Lower leg skin (tissue), 4 donors: ENCODE results near the gene CFDP1. TPM values are rescaled to one million over a fixed set of nuclear protein-coding genes. Genes with fewer than 3 reads are reported as not detected.

Experiments
- DNase-seq, 2 donors: peaks; one replicate each; pipeline ENCODE4 v3.0.0-alpha.2; 2019; ENCODE audit warnings: low spot score in 2 of 2
- H3K4me3 ChIP-seq: fragments of 200-600 bp; sonication (generic); 2 replicates; pipeline ENCODE4 v1.5.1; 2017; ENCODE audit warnings: mild to moderate bottlenecking, low read depth; ENCODE audit not compliant: poor library complexity, severe bottlenecking
- POLR2A ChIP-seq, 2 donors: fragments of 450-650 bp; IDR thresholded peaks; one replicate each; pipeline ENCODE4 v1.6.1; 2016 to 2017; ENCODE audit warnings: antibody characterized with exemption in 2 of 2, mild to moderate bottlenecking in 1 of 2, moderate library complexity in 1 of 2
- WGBS, 2 donors: methylation state at CpG; one replicate each; pipeline ENCODE4 v1.1.5; 2018; 5-methylcytosine and 5-hydroxymethylcytosine counted together
- intact Hi-C: fragments of 100-400 bp; cut with DNase I; formaldehyde crosslinking; loops from one replicate; pipeline ENCODE4 v1.15.0; 2023; ENCODE audit warnings: low total_unique reads
- total RNA-seq, 4 donors: library from RNA; depleted of rRNA; stranded (reverse); fragments of >200 nt; gene quantifications; one replicate each; pipeline ENCODE4 v1.1.0, GENCODE V29; 2016
- TF ChIP-seq, protein P1 (sequence below), 3 donors: fragments of 450-650 bp; IDR thresholded peaks; one replicate each; pipeline ENCODE4 v1.5.1; 2016; ENCODE audit warnings: antibody characterized with exemption in 3 of 3, mild to moderate bottlenecking in 3 of 3, moderate library complexity in 2 of 3

The CFDP1 gene
- total RNA-seq, 4 donors from 2014 or later, result 43.1 to 52.3 (median 49.5) TPM

DNA sequence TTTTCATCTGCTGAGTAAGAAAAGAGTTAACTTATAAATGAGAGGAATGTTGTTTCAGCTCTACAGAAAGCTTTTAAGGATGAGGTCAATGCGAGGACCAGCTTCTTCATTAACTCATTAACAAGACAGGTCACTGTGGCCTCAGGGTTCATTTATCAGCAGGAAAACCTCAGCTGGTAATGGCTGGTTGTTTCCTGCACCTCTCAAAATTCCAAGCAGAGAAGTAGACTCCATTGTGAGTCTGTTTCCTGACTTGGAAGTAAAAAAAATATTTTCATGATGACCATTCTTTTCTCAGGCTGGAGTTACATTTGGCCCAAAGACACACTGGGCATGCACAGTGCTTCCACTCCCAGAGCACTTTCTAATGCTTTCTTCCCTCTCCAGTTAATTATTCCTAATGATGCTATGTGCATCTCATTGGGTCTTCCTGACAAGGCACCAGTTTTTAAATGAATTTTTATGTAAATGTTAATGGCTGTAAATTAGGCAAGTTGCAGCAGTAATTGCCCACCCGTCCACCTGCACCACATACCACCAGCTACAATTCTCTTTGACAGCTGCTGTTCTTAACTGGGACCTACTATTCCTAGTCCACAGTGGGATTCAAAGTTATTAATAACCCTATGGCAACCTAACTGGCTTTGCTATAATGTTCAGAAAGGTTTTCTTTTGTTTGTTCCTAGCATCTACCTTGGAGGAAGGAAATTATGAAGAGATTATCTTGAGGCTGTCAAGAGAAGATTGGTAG is 92.4 kb downstream of the CFDP1 start:
- 78 to 82% methylated on average over 2 of the region's 2 CpGs for WGBS, 2 donors
- intact Hi-C loops, result no loop called here
- TF ChIP-seq, protein P1, sequence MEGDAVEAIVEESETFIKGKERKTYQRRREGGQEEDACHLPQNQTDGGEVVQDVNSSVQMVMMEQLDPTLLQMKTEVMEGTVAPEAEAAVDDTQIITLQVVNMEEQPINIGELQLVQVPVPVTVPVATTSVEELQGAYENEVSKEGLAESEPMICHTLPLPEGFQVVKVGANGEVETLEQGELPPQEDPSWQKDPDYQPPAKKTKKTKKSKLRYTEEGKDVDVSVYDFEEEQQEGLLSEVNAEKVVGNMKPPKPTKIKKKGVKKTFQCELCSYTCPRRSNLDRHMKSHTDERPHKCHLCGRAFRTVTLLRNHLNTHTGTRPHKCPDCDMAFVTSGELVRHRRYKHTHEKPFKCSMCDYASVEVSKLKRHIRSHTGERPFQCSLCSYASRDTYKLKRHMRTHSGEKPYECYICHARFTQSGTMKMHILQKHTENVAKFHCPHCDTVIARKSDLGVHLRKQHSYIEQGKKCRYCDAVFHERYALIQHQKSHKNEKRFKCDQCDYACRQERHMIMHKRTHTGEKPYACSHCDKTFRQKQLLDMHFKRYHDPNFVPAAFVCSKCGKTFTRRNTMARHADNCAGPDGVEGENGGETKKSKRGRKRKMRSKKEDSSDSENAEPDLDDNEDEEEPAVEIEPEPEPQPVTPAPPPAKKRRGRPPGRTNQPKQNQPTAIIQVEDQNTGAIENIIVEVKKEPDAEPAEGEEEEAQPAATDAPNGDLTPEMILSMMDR (IDR thresholded peaks at IDR 0.05), result no peak
- TF ChIP-seq POLR2A (IDR thresholded peaks at IDR 0.05), result no peak
- DNase-seq, result no peak
- H3K4me3 ChIP-seq, result no peak overlapping the region

DNA sequence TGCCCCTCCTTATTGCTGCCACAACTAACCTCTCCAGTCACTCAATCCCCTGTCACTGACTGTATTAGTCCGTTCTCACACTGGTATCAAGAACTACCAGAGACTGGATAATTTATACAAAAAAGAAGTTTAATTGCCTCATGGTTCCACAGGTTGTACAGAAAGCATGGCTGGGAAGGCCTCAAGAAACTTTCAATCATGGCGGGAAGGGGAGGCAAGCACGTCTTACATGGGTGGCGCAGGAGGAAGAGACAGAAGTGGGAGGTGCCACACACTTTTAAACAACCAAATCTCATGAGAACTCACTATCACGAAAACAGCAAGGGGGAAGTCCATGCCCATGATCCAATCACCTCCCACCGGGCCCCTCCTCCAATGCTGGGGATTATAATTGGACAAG is 95.9 kb downstream of the CFDP1 start:
- DNase-seq, result no peak
- WGBS, 2 donors, result 96% methylated on average over 6 of the region's 6 CpGs
- intact Hi-C loops, result no loop called here
- no peak for TF ChIP-seq POLR2A (IDR thresholded peaks at IDR 0.05)
- TF ChIP-seq, protein P1 (IDR thresholded peaks at IDR 0.05), result no peak
- H3K4me3 ChIP-seq, result no peak overlapping the region

DNA sequence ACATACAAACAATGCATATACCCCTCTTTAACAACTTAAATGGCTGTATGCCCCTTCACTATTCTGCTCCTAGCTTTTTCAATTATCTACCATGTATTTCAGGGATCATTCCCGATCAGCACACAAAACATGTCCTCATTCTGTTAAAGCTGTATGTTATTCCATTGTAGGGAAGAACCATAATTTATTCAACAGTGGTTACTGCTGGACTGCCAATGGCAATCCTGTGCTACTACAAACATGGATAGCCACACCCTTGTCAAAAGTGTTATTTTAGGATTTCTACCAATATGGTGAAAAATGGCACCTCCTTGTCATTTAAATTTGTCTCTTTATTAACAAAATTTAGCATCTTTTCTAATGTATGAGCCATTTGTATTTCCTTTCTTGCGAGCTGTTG is 96.8 kb downstream of the CFDP1 start:
- WGBS, 2 donors, result 91 to 96% methylated on average over 2 of the region's 2 CpGs
- intact Hi-C loops, result no loop called here
- no peak for DNase-seq
- no peak overlapping the region for H3K4me3 ChIP-seq
- no peak for TF ChIP-seq POLR2A (IDR thresholded peaks at IDR 0.05)
- TF ChIP-seq, protein P1 (IDR thresholded peaks at IDR 0.05), result no peak

DNA sequence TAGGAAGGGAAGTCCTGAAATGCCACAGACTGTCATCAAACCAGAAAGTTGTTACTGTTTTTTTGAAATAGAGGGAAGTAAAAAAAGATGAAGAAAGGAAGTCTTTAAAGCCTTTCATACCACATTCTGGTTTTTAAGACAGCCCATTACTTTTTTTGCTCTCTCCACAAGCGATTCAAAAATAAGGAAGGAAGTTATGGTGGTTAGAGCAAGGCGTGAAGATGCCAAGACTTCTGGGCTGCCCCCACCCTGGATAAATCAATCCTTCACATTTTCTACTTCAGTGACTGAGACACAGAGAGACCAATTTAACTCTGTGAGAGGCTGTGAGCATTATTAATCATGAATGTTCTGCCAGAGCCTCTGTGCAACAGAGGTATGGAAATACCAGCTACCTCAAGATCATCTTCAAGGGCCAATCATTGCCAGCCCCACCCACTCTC is 99.6 kb downstream of the CFDP1 start:
- no peak for DNase-seq
- H3K4me3 ChIP-seq, result no peak overlapping the region
- intact Hi-C loops, result no loop called here
- WGBS, 2 donors, result 58 to 72% methylated on average over 2 of the region's 2 CpGs
- TF ChIP-seq POLR2A (IDR thresholded peaks at IDR 0.05), result no peak
- TF ChIP-seq, protein P1 (IDR thresholded peaks at IDR 0.05), result no peak

DNA sequence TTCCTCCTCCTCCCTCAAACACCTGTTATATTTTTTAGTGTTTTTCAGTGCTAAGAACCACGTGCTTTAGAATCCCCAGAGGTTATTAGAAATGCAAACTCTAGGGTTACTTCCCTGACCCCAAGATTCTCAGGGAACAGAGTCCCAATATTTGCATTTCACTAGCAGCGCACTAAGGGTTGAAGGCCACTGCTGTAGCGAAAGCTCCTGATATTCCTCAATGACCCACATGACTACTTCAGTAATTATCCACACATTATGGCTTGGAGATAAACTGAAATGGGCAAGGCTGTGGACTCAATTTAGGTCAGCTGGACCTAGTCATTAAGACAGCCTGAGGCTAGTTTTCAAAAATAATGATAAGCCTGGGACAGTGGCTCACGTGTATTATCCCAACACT is 103.4 kb downstream of the CFDP1 start:
- H3K4me3 ChIP-seq, result no peak overlapping the region
- intact Hi-C loops, result no loop called here
- no peak for DNase-seq
- WGBS, 2 donors, result 83 to 88% methylated on average over 4 of the region's 4 CpGs
- TF ChIP-seq, protein P1 (IDR thresholded peaks at IDR 0.05), result no peak
- no peak for TF ChIP-seq POLR2A (IDR thresholded peaks at IDR 0.05)

DNA sequence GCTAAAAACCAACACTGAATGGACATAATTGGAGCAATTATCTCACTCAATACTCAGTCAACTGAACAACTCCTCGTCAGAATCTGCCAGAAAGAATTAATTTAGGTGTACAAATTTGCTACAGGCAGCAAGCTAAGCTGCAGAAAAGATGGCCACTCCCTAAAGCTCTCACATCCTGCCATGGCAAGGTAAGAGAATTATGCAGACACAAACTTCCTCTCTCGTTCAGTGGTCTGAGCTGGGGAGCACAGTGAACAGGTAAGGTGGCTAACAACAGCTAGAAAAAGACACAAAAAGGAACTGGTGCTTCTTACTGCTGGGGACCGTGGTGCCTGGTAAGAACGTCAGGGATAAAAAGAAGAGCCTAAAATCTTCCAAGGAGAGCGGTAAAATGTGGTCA is 107.0 kb downstream of the CFDP1 start:
- no peak for DNase-seq
- WGBS, 2 donors, result 79 to 82% methylated on average over 5 of the region's 5 CpGs
- H3K4me3 ChIP-seq, result no peak overlapping the region
- intact Hi-C loops, result no loop called here
- TF ChIP-seq POLR2A (IDR thresholded peaks at IDR 0.05), result no peak
- TF ChIP-seq, protein P1 (IDR thresholded peaks at IDR 0.05), result no peak
